HG03280 (cell line): Measurements from ENCODE around the gene PLEKHA1.

Source experiments
- ATAC-seq: cut with Tn5 transposase; IDR thresholded peaks from one replicate; pipeline ENCODE4 v1.9.1; 2021; ENCODE audit warnings: mild to moderate bottlenecking, moderate library complexity; ENCODE audit not compliant: unreplicated experiment

PLEKHA1 gene

GRCh38 chr10:122374237-122374858 lies at the start of gene PLEKHA1:
Gene PLEKHA1 (plus strand): TSS chr10:122374708. CDS start chr10:122393201, 18,493 bp downstream.
- peak; percentile 87 for ATAC-seq

DNA sequence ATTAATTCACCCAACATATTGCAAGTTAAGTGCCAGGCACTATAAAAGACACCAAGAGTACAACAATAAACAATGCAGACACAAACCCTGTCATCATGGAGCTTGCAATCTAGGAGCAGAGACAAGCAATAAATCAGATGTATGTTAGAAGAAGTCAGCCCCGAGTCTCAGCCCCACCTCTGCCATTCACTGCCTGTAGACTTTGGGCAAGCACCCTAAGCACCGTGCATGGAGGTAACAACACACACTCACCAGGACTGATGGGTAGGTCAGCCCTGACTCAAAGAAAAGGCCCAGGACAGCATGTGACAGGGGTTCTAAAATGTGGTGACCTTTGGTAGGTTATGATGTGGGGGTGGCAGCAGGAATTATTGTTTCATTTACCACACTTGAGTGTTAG lies 49.3 kb upstream of the PLEKHA1 start:
- no peak for ATAC-seq

- ATAC-seq, result no peak
Measured at GRCh38 chr10:122326385-122326784, 48.1 kb upstream of the PLEKHA1 start.

GRCh38 chr10:122326806-122327205 lies 47.7 kb upstream of the PLEKHA1 start:
- no peak for ATAC-seq

DNA sequence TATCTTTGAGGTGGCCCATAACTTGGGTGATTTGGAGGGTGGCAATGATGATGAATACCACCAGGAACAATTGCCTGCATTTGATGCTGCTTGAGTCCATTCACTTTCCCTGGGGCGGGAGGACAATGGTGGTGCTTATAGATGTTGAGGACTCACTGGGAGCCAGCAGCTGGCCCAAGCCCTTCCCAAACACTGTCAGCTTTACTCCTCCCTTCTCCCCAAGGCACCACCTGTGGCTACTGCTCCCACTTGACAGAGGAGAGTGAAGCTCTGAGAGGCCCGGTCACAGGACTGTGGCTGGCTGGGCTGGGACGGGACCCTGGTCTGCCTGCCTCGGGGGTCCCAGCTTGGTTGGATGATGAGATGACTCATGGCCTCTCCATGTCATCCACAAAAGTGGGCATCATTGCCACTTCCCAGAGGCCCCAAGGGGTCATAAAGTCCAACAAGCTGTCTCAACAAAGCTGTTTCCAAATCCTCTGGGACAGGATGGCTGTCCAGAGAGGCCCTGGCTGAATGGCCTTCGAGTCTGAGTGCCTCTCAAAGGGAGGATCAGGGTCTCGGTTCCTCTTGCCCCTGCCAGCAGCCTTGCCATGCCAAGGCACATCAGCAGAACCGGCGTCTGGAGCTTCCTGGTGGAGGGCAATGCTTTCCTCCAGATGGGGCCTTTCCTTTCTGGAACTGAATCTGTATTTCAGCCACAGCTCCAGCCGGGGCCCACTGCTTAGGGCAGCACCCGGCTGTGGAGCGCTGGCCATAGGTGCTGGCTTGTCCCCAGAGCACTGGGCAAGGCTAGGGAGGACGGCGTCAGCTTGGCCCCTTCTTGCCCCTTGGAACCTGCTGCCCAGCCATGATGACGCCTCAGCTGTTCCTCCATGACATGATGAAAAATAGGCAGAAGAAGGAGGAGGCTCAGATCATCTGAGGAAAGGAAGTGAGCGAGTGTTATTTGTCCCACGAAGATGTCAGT lies 47.0 kb upstream of the PLEKHA1 start:
- ATAC-seq, result no peak

- ATAC-seq, result no peak
Measured at GRCh38 chr10:122328676-122329075, 45.8 kb upstream of the PLEKHA1 start.

GRCh38 chr10:122329416-122329815 lies 45.1 kb upstream of the PLEKHA1 start:
- ATAC-seq, result no peak

DNA sequence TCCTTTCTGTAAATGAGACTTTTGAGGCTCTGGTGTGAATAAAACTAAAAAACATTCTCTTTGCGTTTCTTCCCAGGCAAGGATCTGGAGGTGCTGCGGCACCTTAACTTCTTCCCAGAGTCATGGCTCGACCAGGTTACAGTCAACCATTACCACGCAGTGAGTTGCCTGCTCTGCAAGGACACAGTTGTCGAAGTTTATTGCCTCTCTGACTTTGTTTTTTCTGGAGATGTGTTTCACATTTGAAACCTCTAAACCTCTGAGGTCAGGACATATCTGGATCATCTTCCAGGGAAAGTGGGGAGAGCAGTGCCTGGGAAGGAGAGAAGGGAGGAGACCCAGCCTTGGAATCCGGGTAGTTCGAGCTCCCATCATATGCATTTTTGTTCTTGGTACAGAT lies 43.4 kb upstream of the PLEKHA1 start:
- ATAC-seq, result no peak

DNA sequence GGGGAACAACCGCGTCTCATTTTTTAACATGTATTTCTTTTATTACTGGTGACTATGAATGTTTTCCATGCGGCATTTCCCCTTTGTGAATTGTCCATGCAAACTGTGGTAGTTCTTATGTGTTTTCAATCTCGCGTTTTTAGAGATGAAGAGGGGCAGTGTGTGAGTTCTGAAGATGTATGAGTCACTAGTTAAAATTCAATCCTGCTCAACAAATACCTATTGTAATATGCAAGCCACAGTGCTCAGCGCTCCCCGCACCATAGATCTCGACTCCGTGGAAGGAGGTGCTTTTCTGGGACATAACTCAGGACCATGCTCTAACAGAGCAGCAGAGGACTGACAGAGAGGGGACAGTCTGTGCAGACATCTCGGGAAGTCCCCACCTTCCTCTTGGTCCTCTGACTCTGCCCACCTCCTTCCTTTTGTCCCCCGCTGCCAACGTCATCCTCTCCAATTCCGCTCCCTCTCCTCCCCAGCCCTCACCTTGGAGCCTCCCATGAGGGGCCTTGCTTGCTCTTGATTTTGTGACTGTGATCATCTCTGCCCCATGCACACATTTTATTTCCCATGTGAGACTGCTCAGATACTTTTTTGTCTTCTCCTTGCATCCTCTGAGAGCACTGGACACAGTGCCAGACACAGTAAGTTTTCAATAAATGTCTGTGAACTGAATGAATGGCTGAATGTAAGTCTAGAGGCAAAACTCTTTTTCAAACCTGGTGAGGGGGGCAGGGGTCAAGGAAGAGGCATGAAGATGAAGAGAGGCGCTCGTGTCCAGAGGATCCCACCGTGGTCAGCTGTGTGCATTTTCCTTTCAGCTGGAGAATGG lies 42.7 kb upstream of the PLEKHA1 start:
- no peak for ATAC-seq

- ATAC-seq, result no peak
Measured at GRCh38 chr10:122333037-122333436, 41.5 kb upstream of the PLEKHA1 start.

DNA sequence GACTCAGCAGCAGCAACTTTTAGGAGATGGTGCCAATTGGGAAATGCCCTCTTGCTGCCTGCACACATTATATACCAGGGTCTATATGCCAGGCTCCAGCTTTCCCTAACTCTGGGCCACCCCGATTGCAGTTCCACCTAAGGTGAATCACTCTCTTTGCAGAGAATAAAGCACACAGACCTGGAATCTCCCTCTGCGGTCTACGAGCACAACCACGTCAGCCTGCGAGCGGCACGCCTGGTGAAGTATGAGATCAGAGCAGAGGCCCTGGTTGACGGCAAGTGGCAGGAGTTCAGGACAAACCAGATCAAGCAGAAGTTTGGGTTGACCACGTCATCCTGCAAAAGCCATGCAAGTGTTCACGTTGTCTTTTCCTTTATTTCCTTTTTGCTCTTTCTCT lies 38.2 kb upstream of the PLEKHA1 start:
- ATAC-seq, result no peak

- no peak for ATAC-seq
Measured at GRCh38 chr10:122336961-122337360, 37.5 kb upstream of the PLEKHA1 start.

DNA sequence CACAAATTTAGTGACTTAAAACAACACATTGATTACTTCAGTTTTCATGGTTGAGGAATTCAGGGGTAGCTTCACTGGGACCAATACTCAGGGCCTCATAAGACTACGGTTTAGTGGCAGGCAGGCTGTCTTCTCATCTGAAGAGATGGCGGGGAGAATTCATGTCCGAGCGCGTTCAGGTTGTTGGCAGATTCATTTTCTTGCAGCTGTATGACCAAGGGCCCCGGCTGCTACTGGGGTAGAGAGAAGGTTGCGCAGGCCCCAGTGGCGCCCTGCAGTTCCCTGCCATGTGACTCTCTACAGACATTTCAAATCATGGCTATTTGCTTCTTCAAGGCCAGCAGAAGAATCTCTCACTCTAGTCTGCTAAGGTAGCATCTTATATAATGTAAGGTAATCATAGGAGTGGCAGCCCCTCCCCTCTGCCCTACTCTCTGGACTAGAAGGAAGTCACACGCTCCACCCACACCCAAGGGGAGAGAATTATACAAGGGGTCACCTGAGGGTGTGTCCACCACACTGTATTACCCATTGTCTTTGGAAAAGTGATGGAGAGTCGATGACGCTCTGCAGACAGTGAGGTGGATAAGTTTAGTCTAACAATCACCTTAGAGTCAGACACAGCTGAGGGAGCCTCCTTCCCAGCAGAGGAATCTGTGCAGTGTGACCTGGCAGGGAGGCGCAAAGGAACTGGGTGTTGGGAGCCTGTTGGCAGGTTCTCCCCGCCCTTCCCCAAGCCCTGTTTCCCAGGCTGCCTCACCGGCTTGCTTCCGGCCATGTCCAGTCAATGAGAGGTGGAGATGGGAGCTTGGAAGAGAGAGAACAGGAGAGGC lies 35.7 kb upstream of the PLEKHA1 start:
- no peak for ATAC-seq

- ATAC-seq, result no peak
Measured at GRCh38 chr10:122341141-122341810, 33.2 kb upstream of the PLEKHA1 start.

DNA sequence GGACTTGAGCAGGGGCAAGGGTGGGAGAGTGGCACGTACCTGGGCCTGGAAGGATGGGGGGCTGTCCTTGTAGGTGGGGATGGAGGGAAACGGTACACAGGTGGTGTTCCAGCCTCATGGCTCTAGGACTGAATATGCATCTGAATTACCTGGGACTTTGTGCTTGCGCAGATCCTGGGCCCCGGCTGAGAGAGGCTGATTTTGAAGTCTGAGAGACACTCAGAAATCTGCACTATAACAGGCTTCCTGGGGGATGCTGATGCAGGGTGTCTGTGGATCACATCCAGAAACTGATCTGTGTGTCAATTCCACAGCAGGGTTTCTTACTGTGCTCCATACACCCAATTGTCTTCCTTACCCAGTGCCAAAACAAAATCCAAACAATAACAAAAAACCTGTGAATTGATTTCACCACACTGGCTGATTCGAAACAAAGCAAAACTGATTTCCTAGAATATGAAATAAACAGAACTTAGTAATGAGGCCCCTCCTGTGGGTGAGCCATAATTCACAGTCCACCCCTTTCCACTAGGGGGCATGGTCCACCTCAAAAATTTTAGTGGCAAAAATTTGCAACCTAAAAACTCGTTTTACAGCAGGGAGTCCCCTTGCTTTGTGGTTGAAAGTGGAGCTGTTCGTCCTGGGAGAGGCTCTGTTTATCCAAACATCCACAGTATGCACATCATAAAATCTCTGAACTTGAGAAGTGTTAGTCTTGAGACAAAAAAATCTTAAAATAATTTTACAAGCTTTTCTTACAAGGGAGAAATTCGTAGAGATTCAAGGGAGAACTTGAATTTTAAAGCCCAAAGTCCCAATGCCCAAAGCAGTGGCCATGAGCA lies 32.0 kb upstream of the PLEKHA1 start:
- ATAC-seq, result no peak

DNA sequence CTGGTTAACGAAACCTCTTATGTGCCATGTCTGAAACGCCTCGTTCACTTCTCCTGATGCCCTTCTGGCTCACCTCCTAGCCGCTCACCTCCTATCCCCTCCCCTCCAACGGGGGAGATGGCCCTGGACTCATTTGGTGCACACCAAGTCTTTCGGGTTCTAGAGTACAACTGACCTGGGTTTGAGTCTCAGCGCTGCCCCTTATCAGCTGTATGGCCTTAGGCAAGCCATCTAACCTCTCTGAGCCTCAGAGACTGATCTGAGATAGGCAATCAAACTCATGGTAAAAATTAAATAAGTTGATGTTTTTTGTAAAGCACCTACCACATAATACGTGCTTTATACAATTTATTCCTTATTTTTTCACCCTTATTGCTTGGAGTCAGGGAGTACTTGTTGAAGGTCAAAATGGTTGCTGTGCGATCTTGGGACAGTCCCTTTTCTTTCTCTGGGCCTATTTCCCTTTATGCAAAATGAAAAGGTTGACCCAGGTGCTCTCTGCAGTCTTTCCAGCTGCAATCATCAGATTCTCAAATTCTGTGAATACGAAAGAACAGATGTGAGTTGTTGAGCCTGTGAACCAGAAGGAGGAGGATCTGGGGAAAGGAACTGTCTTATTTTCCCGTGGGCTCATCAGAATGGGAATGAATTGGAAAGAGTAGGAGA lies 31.2 kb upstream of the PLEKHA1 start:
- ATAC-seq, result no peak

DNA sequence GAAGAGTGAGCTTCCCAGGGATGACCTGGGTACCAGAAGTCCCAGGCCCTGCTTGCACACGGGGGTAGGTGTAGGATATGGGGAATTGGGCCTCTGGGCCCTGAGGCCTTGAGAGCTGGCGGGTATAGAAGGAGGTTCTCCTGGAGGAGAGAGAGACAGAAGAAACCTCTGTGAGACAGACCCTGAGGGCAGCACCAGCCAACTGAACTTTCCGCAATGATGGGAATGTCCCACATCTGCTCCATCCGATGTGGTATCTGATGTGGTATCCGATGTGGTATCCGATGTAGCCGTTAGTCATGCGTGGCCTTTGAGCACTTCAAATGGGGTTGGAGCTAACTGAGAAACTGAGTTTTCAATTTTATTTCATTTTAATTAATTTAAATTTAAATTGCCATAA lies 30.6 kb upstream of the PLEKHA1 start:
- no peak for ATAC-seq

DNA sequence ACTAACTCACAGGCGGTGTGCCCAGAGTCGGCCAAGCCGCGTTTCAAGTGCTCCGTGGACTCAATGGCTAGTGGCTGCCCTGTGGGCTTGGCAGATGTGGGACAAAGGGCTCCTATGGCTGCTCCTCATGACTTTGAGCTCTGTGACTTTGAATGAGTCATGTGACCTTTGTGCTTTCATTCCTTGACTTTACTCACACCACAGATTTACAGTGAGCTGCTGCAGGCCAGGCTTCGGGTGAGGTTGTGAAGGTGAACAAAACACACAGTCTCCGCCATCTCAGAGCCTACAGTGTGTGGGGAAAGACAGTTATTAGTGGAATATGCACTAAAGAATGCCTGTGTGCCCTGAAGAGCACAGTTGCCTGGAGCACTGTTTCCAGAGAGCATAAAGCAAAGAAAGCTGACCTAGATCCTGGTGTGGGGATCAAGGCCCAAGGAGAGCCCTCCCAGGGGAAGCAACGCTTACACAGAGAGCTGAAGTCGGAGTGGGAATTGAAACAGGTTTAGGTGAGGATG lies 29.7 kb upstream of the PLEKHA1 start:
- ATAC-seq, result no peak
